Endothelial cell of umbilical vein (primary cell): Measurements from ENCODE around the gene ZBTB44. TPM values are rescaled to one million over a fixed set of nuclear protein-coding genes. Genes with fewer than 3 reads are reported as not detected.

Experiments used
- BruUV-seq: library from RNA; stranded (reverse); fragments of 400-500 nt; replicated peaks from 2 replicates; lab custom pipeline; 2021; lab: Mats Ljungman, UMichigan
- CTCF ChIA-PET: fragments of 300-600, 350-600 bp; sonication (Branson Sonifier 250); formaldehyde crosslinking; loops from one replicate; lab custom pipeline; 2021; ENCODE audit warnings: antibody characterized with exemption, inconsistent platforms; lab: Charles Lee
- POLR2A ChIA-PET: fragments of 300-600, 350-600 bp; sonication (Branson Sonifier 250); formaldehyde crosslinking; loops from one replicate; lab custom pipeline; 2021; ENCODE audit warnings: antibody characterized with exemption, inconsistent platforms; lab: Charles Lee
- DNase-seq: peaks from one replicate; pipeline ENCODE4 v3.0.0-alpha.2; 2011; ENCODE audit warnings: low read depth, low spot score
- FAIRE-seq: peaks from 2 replicates; lab custom pipeline; 2011; peaks lifted over from hg19 to GRCh38; lab: Jason Lieb, UNC
- H2AFZ ChIP-seq: 2 replicates; pipeline ENCODE4 v1.6.0; 2012; ENCODE audit warnings: low read depth, low read length, control low read depth, inconsistent platforms
- H3K27ac ChIP-seq: 2 replicates; pipeline ENCODE4 v1.5.1; 2011; ENCODE audit warnings: low read depth, mild to moderate bottlenecking, control low read depth, low read length, moderate library complexity; ENCODE audit not compliant: insufficient read depth
- H3K27me3 ChIP-seq, 2 experiments: 2 replicates each; pipeline versions ENCODE4 v1.6.0 to v1.6.1; 2011; ENCODE audit warnings: low read length in 2 of 2, mixed read lengths in 1 of 2; ENCODE audit not compliant: control insufficient read depth in 2 of 2, insufficient read depth in 2 of 2
- H3K36me3 ChIP-seq, 2 experiments: 2 replicates in 1 of 2; 3 replicates in 1 of 2; pipeline ENCODE4 v1.5.1; 2011; ENCODE audit warnings: low read length in 2 of 2, mild to moderate bottlenecking in 1 of 2, moderate library complexity in 1 of 2; ENCODE audit not compliant: control insufficient read depth in 2 of 2, insufficient read depth in 2 of 2; ENCODE audit errors: extremely low read depth in 1 of 2
- H3K4me1 ChIP-seq: 3 replicates; pipeline ENCODE4 v1.5.1; 2011; ENCODE audit warnings: mild to moderate bottlenecking, low read length; ENCODE audit not compliant: control insufficient read depth, insufficient read depth; ENCODE audit errors: extremely low read depth
- H3K4me2 ChIP-seq: 2 replicates; pipeline ENCODE4 v1.6.1; 2011; ENCODE audit warnings: low read length, control low read depth, mixed read lengths; ENCODE audit not compliant: insufficient read depth
- H3K4me3 ChIP-seq, 3 experiments: fragments of 200-600 bp in 1 of 3; sonication (generic), shearing (Covaris generic) in 1 of 3; replicated peaks in 1 of 3; 2 replicates each; pipeline ENCODE4 v1.5.1; 2011 to 2016; ENCODE audit warnings: control low read depth in 3 of 3, low read length in 3 of 3, mild to moderate bottlenecking in 2 of 3, inconsistent platforms in 1 of 3, low read depth in 1 of 3, moderate library complexity in 1 of 3; ENCODE audit not compliant: insufficient read depth in 1 of 3
- H3K79me2 ChIP-seq: 2 replicates; pipeline ENCODE4 v1.6.0; 2012; ENCODE audit warnings: low read length, inconsistent platforms; ENCODE audit not compliant: control insufficient read depth, insufficient read depth
- H3K9ac ChIP-seq: replicated peaks from 2 replicates; pipeline ENCODE3; 2011; ENCODE audit warnings: low read length, control low read depth; ENCODE audit not compliant: insufficient read depth; ENCODE audit errors: extremely low read depth
- H3K9me1 ChIP-seq: replicated peaks from 3 replicates; pipeline ENCODE4 v1.6.0; 2011; ENCODE audit warnings: mild to moderate bottlenecking, low read length; ENCODE audit not compliant: control insufficient read depth, insufficient read depth; ENCODE audit errors: extremely low read depth
- H3K9me3 ChIP-seq: replicated peaks from 2 replicates; pipeline ENCODE4 v1.5.1; 2012; ENCODE audit warnings: low read length, inconsistent platforms; ENCODE audit not compliant: control insufficient read depth, insufficient read depth
- H4K20me1 ChIP-seq: replicated peaks from 2 replicates; pipeline ENCODE3; 2011; ENCODE audit warnings: mild to moderate bottlenecking, low read length; ENCODE audit not compliant: control insufficient read depth, insufficient read depth; ENCODE audit errors: extremely low read depth
- EZH2 ChIP-seq: IDR thresholded peaks from 2 replicates; pipeline ENCODE4 v1.6.1; 2012; ENCODE audit warnings: borderline replicate concordance, low read depth, mild to moderate bottlenecking, moderate library complexity, low read length, inconsistent platforms; ENCODE audit not compliant: severe bottlenecking
- FOS ChIP-seq: IDR thresholded peaks from 2 replicates; pipeline ENCODE4 v1.6.1; 2011; ENCODE audit warnings: mild to moderate bottlenecking, low read length, moderate library complexity, borderline replicate concordance; ENCODE audit not compliant: insufficient read depth
- GATA2 ChIP-seq: IDR thresholded peaks from 2 replicates; pipeline ENCODE4 v1.7.0; 2011; ENCODE audit warnings: low read depth, mild to moderate bottlenecking, moderate library complexity, mixed read lengths, low read length; ENCODE audit not compliant: insufficient read length, insufficient read depth
- JUN ChIP-seq: IDR thresholded peaks from 2 replicates; pipeline ENCODE4 v1.6.1; 2011; ENCODE audit warnings: borderline replicate concordance, low read depth; ENCODE audit not compliant: insufficient read length, insufficient read depth
- MYC ChIP-seq: IDR thresholded peaks from one replicate; pipeline ENCODE4 v1.6.1; 2011; ENCODE audit warnings: mild to moderate bottlenecking, low read depth, low read length
- POLR2A ChIP-seq: IDR thresholded peaks from 2 replicates; pipeline ENCODE4 v1.6.1; 2012; ENCODE audit warnings: low read depth, mild to moderate bottlenecking, control low read depth, low read length
- POLR2AphosphoS5 ChIP-seq: IDR thresholded peaks from 2 replicates; pipeline ENCODE4 v1.6.1; 2012; ENCODE audit warnings: low read depth, mild to moderate bottlenecking, control low read depth, low read length, moderate library complexity; ENCODE audit not compliant: insufficient read depth
- dilution Hi-C: fragments of 300-500 bp; cut with MboI; formaldehyde crosslinking; loops from one replicate; pipeline ENCODE4 v1.15.0; 2019; ENCODE audit warnings: low sequenced_read_pairs; ENCODE audit not compliant: extremely low pct_ligation_motif_present
- intact Hi-C: fragments of 100-400 bp; cut with micrococcal nuclease; formaldehyde crosslinking; loops from one replicate; pipeline ENCODE4 v1.10.0; 2022
- polyA plus RNA-seq, 4 experiments: library from polyadenylated mRNA; depleted of rRNA in 3 of 4; stranded (reverse) in 3 of 4; unstranded in 1 of 4; fragments of >200 nt; gene quantifications; 2 replicates each; pipeline versions ENCODE4 v1.2.1 to v1.2.3, GENCODE V29; 2011 to 2012; ENCODE audit warnings: missing spikeins in 1 of 4
- total RNA-seq: library from RNA; stranded (reverse); gene quantifications from 2 replicates; pipeline ENCODE4 v1.2.3, GENCODE V29; 2021
- TF ChIP-seq, protein P1 (sequence below), 2 donors: IDR thresholded peaks; 1 replicate in 1 of 2; 2 replicates in 1 of 2; pipeline ENCODE4 v1.5.1; 2011; ENCODE audit warnings: low read length in 2 of 2, mild to moderate bottlenecking in 2 of 2, moderate library complexity in 2 of 2, control low read depth in 1 of 2, inconsistent platforms in 1 of 2, low read depth in 1 of 2; ENCODE audit not compliant: insufficient read depth in 1 of 2; ENCODE audit errors: extremely low read depth in 1 of 2
- TF ChIP-seq, protein P2 (sequence below): IDR thresholded peaks from 2 replicates; pipeline ENCODE4 v1.6.1; 2011; ENCODE audit not compliant: insufficient read depth, insufficient read length

ZBTB44 gene
- total and polyA plus RNA-seq, 2 donors (not counting 3 experiments of a cell fraction or from before 2014, with no cell fraction given) = 8.7 to 24.4 TPM

DNA sequence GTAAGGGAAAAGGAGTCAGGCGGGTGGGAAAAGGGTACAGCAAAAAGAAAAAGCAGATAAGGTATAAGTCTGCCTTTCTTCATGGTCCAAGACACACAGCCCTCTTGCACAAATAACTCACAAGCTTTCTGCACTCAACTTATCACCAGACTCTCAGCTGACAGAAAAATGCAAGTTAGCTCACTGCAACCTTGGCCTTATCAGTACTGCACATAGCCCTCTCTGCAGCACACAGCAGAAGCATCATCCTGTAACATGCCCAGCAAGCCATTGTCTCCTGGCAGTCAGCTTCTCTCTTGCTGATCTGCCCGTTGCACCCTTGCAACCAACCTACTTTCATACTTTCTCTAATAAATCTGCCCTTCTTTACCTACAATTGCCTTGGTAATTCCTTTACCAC lies 5.8 kb downstream of the ZBTB44 start:
- Histone ChIP-seq H3K9ac (no peak overlapping the region), H3K79me2 (peaks cover 20% of the 10 kb centered on the region), H3K4me2 (no peak overlapping the region), H3K4me1 (peaks cover 7% of the 10 kb centered on the region), H2AFZ (no peak overlapping the region), H3K9me3 (no peaks in the 10 kb centered on the region), H4K20me1 (no peaks in the 10 kb centered on the region), H3K9me1 (no peaks in the 10 kb centered on the region), H3K27me3 (no peaks in the 10 kb centered on the region), H3K36me3 (no peaks in the 10 kb centered on the region), H3K27ac (no peak overlapping the region), H3K4me3 (no peak overlapping the region)
- no TSS peak for BruUV-seq
- DNase-seq = no peak
- CTCF ChIA-PET = no interaction called here
- POLR2A ChIA-PET = no interaction called here
- no peak for FAIRE-seq
- TF ChIP-seq MYC = no peak
- TF ChIP-seq, protein P1, sequence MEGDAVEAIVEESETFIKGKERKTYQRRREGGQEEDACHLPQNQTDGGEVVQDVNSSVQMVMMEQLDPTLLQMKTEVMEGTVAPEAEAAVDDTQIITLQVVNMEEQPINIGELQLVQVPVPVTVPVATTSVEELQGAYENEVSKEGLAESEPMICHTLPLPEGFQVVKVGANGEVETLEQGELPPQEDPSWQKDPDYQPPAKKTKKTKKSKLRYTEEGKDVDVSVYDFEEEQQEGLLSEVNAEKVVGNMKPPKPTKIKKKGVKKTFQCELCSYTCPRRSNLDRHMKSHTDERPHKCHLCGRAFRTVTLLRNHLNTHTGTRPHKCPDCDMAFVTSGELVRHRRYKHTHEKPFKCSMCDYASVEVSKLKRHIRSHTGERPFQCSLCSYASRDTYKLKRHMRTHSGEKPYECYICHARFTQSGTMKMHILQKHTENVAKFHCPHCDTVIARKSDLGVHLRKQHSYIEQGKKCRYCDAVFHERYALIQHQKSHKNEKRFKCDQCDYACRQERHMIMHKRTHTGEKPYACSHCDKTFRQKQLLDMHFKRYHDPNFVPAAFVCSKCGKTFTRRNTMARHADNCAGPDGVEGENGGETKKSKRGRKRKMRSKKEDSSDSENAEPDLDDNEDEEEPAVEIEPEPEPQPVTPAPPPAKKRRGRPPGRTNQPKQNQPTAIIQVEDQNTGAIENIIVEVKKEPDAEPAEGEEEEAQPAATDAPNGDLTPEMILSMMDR (IDR thresholded peaks at IDR 0.05; ENCODE audit: extremely low read depth in 1 of 2, insufficient read depth in 1 of 2, low read depth in 1 of 2, low read length in 2 of 2) = no peak
- no peak for TF ChIP-seq POLR2A
- TF ChIP-seq GATA2 = no peak
- no peak for TF ChIP-seq EZH2
- no peak for TF ChIP-seq JUN
- no peak for TF ChIP-seq FOS
- TF ChIP-seq POLR2AphosphoS5 = no peak
- TF ChIP-seq, protein P2, sequence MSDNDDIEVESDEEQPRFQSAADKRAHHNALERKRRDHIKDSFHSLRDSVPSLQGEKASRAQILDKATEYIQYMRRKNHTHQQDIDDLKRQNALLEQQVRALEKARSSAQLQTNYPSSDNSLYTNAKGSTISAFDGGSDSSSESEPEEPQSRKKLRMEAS = no peak
- dilution Hi-C loops = no loop called here
- intact Hi-C loops = no loop called here
